BE2C (cell line): ENCODE data around the gene NANS.

ENCODE experiments used
- DNase-seq: peaks from one replicate; pipeline ENCODE4 v3.0.0-alpha.2; 2020
- H3K27me3 ChIP-seq: fragments of 250-450 bp; sonication (Bioruptor Pico); 2 replicates; pipeline ENCODE4 v1.5.1; 2020; ENCODE audit warnings: mild to moderate bottlenecking
- H3K36me3 ChIP-seq: fragments of 250-450 bp; sonication (Bioruptor Pico); 2 replicates; pipeline ENCODE4 v1.5.1; 2020; ENCODE audit warnings: mild to moderate bottlenecking
- H3K4me1 ChIP-seq: fragments of 250-450 bp; sonication (Bioruptor Pico); 2 replicates; pipeline ENCODE4 v1.5.1; 2020
- H3K4me3 ChIP-seq: 2 replicates; pipeline ENCODE4 v1.5.1; 2011; ENCODE audit warnings: low read depth, low read length
- H3K9me3 ChIP-seq: fragments of 250-450 bp; sonication (Bioruptor Pico); 2 replicates; pipeline ENCODE4 v1.5.1; 2020
- TF ChIP-seq, protein P1 (sequence below): IDR thresholded peaks from 2 replicates; pipeline ENCODE4 v1.5.1; 2012; ENCODE audit warnings: mild to moderate bottlenecking, low read depth, low read length

The NANS gene

GRCh38 chr9:98080326-98080725 is 23.8 kb downstream of the NANS start:
- TF ChIP-seq, protein P1, sequence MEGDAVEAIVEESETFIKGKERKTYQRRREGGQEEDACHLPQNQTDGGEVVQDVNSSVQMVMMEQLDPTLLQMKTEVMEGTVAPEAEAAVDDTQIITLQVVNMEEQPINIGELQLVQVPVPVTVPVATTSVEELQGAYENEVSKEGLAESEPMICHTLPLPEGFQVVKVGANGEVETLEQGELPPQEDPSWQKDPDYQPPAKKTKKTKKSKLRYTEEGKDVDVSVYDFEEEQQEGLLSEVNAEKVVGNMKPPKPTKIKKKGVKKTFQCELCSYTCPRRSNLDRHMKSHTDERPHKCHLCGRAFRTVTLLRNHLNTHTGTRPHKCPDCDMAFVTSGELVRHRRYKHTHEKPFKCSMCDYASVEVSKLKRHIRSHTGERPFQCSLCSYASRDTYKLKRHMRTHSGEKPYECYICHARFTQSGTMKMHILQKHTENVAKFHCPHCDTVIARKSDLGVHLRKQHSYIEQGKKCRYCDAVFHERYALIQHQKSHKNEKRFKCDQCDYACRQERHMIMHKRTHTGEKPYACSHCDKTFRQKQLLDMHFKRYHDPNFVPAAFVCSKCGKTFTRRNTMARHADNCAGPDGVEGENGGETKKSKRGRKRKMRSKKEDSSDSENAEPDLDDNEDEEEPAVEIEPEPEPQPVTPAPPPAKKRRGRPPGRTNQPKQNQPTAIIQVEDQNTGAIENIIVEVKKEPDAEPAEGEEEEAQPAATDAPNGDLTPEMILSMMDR, result no peak
- H3K4me3 ChIP-seq, result no peak overlapping the region
- no peaks in the 10 kb centered on the region for H3K4me1 ChIP-seq
- no peaks in the 10 kb centered on the region for H3K27me3 ChIP-seq
- no peak for DNase-seq
- H3K36me3 ChIP-seq, result peaks cover 45% of the 10 kb centered on the region
- no peaks in the 10 kb centered on the region for H3K9me3 ChIP-seq

DNA sequence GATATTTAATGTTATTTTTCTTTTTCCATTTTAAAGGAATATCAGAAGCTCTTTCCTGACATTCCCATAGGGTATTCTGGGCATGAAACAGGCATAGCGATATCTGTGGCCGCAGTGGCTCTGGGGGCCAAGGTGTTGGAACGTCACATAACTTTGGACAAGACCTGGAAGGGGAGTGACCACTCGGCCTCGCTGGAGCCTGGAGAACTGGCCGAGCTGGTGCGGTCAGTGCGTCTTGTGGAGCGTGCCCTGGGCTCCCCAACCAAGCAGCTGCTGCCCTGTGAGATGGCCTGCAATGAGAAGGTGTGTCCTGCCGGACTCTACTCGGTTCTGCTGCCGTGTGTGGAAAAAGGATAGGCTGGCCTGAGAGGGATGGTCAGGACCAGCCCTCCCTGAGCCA is 24.2 kb downstream of the NANS start:
- H3K36me3 ChIP-seq, result peaks cover 50% of the 10 kb centered on the region
- no peaks in the 10 kb centered on the region for H3K4me1 ChIP-seq
- no peaks in the 10 kb centered on the region for H3K9me3 ChIP-seq
- H3K4me3 ChIP-seq, result no peak overlapping the region
- H3K27me3 ChIP-seq, result no peaks in the 10 kb centered on the region
- TF ChIP-seq, protein P1, result no peak
- no peak for DNase-seq

GRCh38 chr9:98081477-98082219 is 25.1 kb downstream of the NANS start:
- Histone ChIP-seq H3K4me3 (no peak overlapping the region), H3K4me1 (no peaks in the 10 kb centered on the region), H3K36me3 (peaks cover 51% of the 10 kb centered on the region), H3K9me3 (no peaks in the 10 kb centered on the region), H3K27me3 (no peaks in the 10 kb centered on the region)
- TF ChIP-seq, protein P1, result no peak
- no peak for DNase-seq

DNA sequence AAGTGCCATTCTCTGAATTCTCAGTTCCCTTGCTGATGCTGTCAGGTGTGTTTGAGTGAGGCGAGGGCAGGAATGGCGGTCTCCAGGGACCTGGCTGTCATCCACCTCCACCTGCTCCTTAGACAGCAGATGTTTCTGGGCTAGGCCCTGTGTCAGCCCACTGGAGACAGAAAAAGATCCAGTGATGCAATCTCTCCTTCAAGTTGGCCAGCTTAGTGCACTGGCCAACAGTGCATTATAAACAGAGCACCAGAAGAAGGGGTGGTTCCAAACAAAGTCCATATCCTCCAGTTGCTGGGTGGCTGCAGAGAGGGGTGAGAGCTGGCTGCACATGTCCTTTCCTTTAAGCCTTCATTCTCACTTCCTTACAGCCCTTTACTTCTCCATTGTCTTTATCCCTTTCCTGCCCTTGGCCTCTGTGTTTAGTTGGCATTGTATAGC is 26.5 kb downstream of the NANS start:
- DNase-seq, result no peak
- no peaks in the 10 kb centered on the region for H3K9me3 ChIP-seq
- H3K27me3 ChIP-seq, result no peaks in the 10 kb centered on the region
- no peak overlapping the region for H3K4me3 ChIP-seq
- TF ChIP-seq, protein P1, result no peak
- H3K4me1 ChIP-seq, result no peaks in the 10 kb centered on the region
- H3K36me3 ChIP-seq, result peaks cover 56% of the 10 kb centered on the region

DNA sequence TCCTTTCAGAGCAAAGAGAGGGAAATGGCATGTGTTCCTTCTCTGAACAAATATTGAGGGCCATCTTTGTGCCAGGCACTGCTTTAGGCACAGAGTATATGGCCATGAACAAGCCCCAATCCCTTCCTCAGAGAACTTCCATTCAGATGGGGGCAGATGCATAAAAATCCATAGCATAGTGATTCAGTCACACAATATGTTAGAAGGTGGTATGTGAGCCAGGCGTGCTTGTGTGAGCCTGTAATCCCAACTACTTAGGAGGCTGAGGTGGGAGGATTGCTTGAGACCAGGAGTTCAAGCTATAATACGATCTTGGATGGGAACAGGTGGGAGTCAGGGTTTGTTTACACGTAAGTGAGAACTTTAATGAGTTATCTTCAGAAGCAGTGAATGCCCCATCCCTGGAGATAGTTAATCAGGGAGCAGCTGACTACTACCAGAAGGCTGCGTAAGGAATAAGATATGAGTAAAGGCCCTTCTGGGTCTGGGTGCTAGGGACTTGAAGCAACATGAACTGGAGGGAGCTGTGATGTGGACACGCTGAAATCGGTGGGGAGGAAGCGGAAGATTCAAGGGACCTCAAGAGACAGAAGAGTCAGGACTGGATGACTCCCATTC is 27.1 kb downstream of the NANS start:
- no peaks in the 10 kb centered on the region for H3K9me3 ChIP-seq
- peaks cover 56% of the 10 kb centered on the region for H3K36me3 ChIP-seq
- TF ChIP-seq, protein P1, result no peak
- no peaks in the 10 kb centered on the region for H3K27me3 ChIP-seq
- DNase-seq, result no peak
- H3K4me3 ChIP-seq, result no peak overlapping the region
- no peaks in the 10 kb centered on the region for H3K4me1 ChIP-seq

- no peak for DNase-seq
- H3K4me1 ChIP-seq, result no peaks in the 10 kb centered on the region
- H3K27me3 ChIP-seq, result no peaks in the 10 kb centered on the region
- no peak overlapping the region for H3K4me3 ChIP-seq
- H3K36me3 ChIP-seq, result peaks cover 56% of the 10 kb centered on the region
- TF ChIP-seq, protein P1, result no peak
- no peaks in the 10 kb centered on the region for H3K9me3 ChIP-seq
These were observed 27.9 kb downstream of the NANS start for GRCh38 chr9:98084396-98084795.
